Endothelial cell of umbilical vein (primary cell): ENCODE measurements around the gene SPINT3. TPM values are rescaled to one million over a fixed set of nuclear protein-coding genes. Genes with fewer than 3 reads are reported as not detected.

Experiments
- BruUV-seq: library from RNA; stranded (reverse); fragments of 400-500 nt; replicated peaks from 2 replicates; lab custom pipeline; 2021; lab: Mats Ljungman, UMichigan
- CTCF ChIA-PET: fragments of 300-600, 350-600 bp; sonication (Branson Sonifier 250); formaldehyde crosslinking; loops from one replicate; lab custom pipeline; 2021; ENCODE audit warnings: antibody characterized with exemption, inconsistent platforms; lab: Charles Lee
- POLR2A ChIA-PET: fragments of 300-600, 350-600 bp; sonication (Branson Sonifier 250); formaldehyde crosslinking; loops from one replicate; lab custom pipeline; 2021; ENCODE audit warnings: antibody characterized with exemption, inconsistent platforms; lab: Charles Lee
- DNase-seq: peaks from one replicate; pipeline ENCODE4 v3.0.0-alpha.2; 2011; ENCODE audit warnings: low read depth, low spot score
- FAIRE-seq: peaks from 2 replicates; lab custom pipeline; 2011; peaks lifted over from hg19 to GRCh38; lab: Jason Lieb, UNC
- H2AFZ ChIP-seq: 2 replicates; pipeline ENCODE4 v1.6.0; 2012; ENCODE audit warnings: low read depth, low read length, control low read depth, inconsistent platforms
- H3K27ac ChIP-seq: 2 replicates; pipeline ENCODE4 v1.5.1; 2011; ENCODE audit warnings: low read depth, mild to moderate bottlenecking, control low read depth, low read length, moderate library complexity; ENCODE audit not compliant: insufficient read depth
- H3K27me3 ChIP-seq, 2 experiments: 2 replicates each; pipeline versions ENCODE4 v1.6.0 to v1.6.1; 2011; ENCODE audit warnings: low read length in 2 of 2, mixed read lengths in 1 of 2; ENCODE audit not compliant: control insufficient read depth in 2 of 2, insufficient read depth in 2 of 2
- H3K36me3 ChIP-seq, 2 experiments: 2 replicates in 1 of 2; 3 replicates in 1 of 2; pipeline ENCODE4 v1.5.1; 2011; ENCODE audit warnings: low read length in 2 of 2, mild to moderate bottlenecking in 1 of 2, moderate library complexity in 1 of 2; ENCODE audit not compliant: control insufficient read depth in 2 of 2, insufficient read depth in 2 of 2; ENCODE audit errors: extremely low read depth in 1 of 2
- H3K4me1 ChIP-seq: 3 replicates; pipeline ENCODE4 v1.5.1; 2011; ENCODE audit warnings: mild to moderate bottlenecking, low read length; ENCODE audit not compliant: control insufficient read depth, insufficient read depth; ENCODE audit errors: extremely low read depth
- H3K4me2 ChIP-seq: 2 replicates; pipeline ENCODE4 v1.6.1; 2011; ENCODE audit warnings: low read length, control low read depth, mixed read lengths; ENCODE audit not compliant: insufficient read depth
- H3K4me3 ChIP-seq, 3 experiments: fragments of 200-600 bp in 1 of 3; sonication (generic), shearing (Covaris generic) in 1 of 3; replicated peaks in 1 of 3; 2 replicates each; pipeline ENCODE4 v1.5.1; 2011 to 2016; ENCODE audit warnings: control low read depth in 3 of 3, low read length in 3 of 3, mild to moderate bottlenecking in 2 of 3, inconsistent platforms in 1 of 3, low read depth in 1 of 3, moderate library complexity in 1 of 3; ENCODE audit not compliant: insufficient read depth in 1 of 3
- H3K79me2 ChIP-seq: 2 replicates; pipeline ENCODE4 v1.6.0; 2012; ENCODE audit warnings: low read length, inconsistent platforms; ENCODE audit not compliant: control insufficient read depth, insufficient read depth
- H3K9ac ChIP-seq: replicated peaks from 2 replicates; pipeline ENCODE3; 2011; ENCODE audit warnings: low read length, control low read depth; ENCODE audit not compliant: insufficient read depth; ENCODE audit errors: extremely low read depth
- H3K9me1 ChIP-seq: replicated peaks from 3 replicates; pipeline ENCODE4 v1.6.0; 2011; ENCODE audit warnings: mild to moderate bottlenecking, low read length; ENCODE audit not compliant: control insufficient read depth, insufficient read depth; ENCODE audit errors: extremely low read depth
- H3K9me3 ChIP-seq: replicated peaks from 2 replicates; pipeline ENCODE4 v1.5.1; 2012; ENCODE audit warnings: low read length, inconsistent platforms; ENCODE audit not compliant: control insufficient read depth, insufficient read depth
- H4K20me1 ChIP-seq: replicated peaks from 2 replicates; pipeline ENCODE3; 2011; ENCODE audit warnings: mild to moderate bottlenecking, low read length; ENCODE audit not compliant: control insufficient read depth, insufficient read depth; ENCODE audit errors: extremely low read depth
- CTCF ChIP-seq, 2 donors: IDR thresholded peaks; 1 replicate in 1 of 2; 2 replicates in 1 of 2; pipeline ENCODE4 v1.5.1; 2011; ENCODE audit warnings: low read length in 2 of 2, mild to moderate bottlenecking in 2 of 2, moderate library complexity in 2 of 2, control low read depth in 1 of 2, inconsistent platforms in 1 of 2, low read depth in 1 of 2; ENCODE audit not compliant: insufficient read depth in 1 of 2; ENCODE audit errors: extremely low read depth in 1 of 2
- EZH2 ChIP-seq: IDR thresholded peaks from 2 replicates; pipeline ENCODE4 v1.6.1; 2012; ENCODE audit warnings: borderline replicate concordance, low read depth, mild to moderate bottlenecking, moderate library complexity, low read length, inconsistent platforms; ENCODE audit not compliant: severe bottlenecking
- FOS ChIP-seq: IDR thresholded peaks from 2 replicates; pipeline ENCODE4 v1.6.1; 2011; ENCODE audit warnings: mild to moderate bottlenecking, low read length, moderate library complexity, borderline replicate concordance; ENCODE audit not compliant: insufficient read depth
- GATA2 ChIP-seq: IDR thresholded peaks from 2 replicates; pipeline ENCODE4 v1.7.0; 2011; ENCODE audit warnings: low read depth, mild to moderate bottlenecking, moderate library complexity, mixed read lengths, low read length; ENCODE audit not compliant: insufficient read length, insufficient read depth
- JUN ChIP-seq: IDR thresholded peaks from 2 replicates; pipeline ENCODE4 v1.6.1; 2011; ENCODE audit warnings: borderline replicate concordance, low read depth; ENCODE audit not compliant: insufficient read length, insufficient read depth
- MYC ChIP-seq: IDR thresholded peaks from one replicate; pipeline ENCODE4 v1.6.1; 2011; ENCODE audit warnings: mild to moderate bottlenecking, low read depth, low read length
- POLR2A ChIP-seq: IDR thresholded peaks from 2 replicates; pipeline ENCODE4 v1.6.1; 2012; ENCODE audit warnings: low read depth, mild to moderate bottlenecking, control low read depth, low read length
- POLR2AphosphoS5 ChIP-seq: IDR thresholded peaks from 2 replicates; pipeline ENCODE4 v1.6.1; 2012; ENCODE audit warnings: low read depth, mild to moderate bottlenecking, control low read depth, low read length, moderate library complexity; ENCODE audit not compliant: insufficient read depth
- dilution Hi-C: fragments of 300-500 bp; cut with MboI; formaldehyde crosslinking; loops from one replicate; pipeline ENCODE4 v1.15.0; 2019; ENCODE audit warnings: low sequenced_read_pairs; ENCODE audit not compliant: extremely low pct_ligation_motif_present
- intact Hi-C: fragments of 100-400 bp; cut with micrococcal nuclease; formaldehyde crosslinking; loops from one replicate; pipeline ENCODE4 v1.10.0; 2022
- polyA plus RNA-seq, 4 experiments: library from polyadenylated mRNA; depleted of rRNA in 3 of 4; stranded (reverse) in 3 of 4; unstranded in 1 of 4; fragments of >200 nt; gene quantifications; 2 replicates each; pipeline versions ENCODE4 v1.2.1 to v1.2.3, GENCODE V29; 2011 to 2012; ENCODE audit warnings: missing spikeins in 1 of 4
- total RNA-seq: library from RNA; stranded (reverse); gene quantifications from 2 replicates; pipeline ENCODE4 v1.2.3, GENCODE V29; 2021
- TF ChIP-seq, protein P1 (sequence below): IDR thresholded peaks from 2 replicates; pipeline ENCODE4 v1.6.1; 2011; ENCODE audit not compliant: insufficient read depth, insufficient read length

The SPINT3 gene
- total and polyA plus RNA-seq, 2 donors (not counting 3 experiments of a cell fraction or from before 2014, with no cell fraction given) = not detected

- no peaks in the 10 kb centered on the region for H3K9me1 ChIP-seq
Observed at GRCh38 chr20:45509091-45509490, 6.3 kb downstream of the SPINT3 start.

DNA sequence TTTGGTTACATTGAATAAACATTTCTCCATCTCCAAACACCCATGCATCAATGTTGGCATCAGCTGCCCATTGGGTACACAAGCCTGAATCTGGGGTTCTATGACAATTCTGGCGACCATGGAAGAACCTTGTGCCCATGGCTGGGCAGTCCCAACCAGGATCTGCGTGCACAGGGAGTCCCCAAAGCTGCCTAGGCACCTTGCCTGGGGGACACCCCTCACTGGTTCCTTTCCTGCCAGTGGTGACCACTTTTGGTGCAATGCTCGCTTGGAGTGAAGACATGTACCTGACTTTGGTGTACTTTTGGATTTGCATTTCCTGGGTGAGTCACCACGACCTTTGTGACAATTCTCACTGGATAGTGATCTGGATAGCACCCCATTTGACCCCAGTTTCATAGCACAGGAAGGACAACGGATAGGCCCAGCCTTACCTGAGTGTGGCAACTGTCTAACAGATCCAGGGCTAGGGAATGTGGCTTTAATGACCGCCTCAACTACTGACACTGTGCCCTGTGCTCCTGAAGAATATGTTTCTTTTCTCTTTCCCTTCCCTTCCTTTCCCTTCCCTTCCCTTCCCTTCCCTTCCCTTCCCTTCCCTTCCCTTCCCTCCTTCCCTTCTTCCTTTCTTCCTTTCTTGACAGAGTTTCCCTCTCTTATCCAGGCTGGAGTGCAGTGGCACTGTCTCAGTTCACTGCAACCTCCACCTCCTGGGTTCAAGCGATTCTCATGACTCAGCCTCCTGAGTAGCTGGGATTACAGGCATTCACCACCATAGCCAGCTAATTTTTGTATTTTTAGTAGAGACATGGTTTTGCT lies 7.1 kb downstream of the SPINT3 start:
- no peak overlapping the region for H3K27ac ChIP-seq
- no peak for DNase-seq
- no peak overlapping the region for H3K4me2 ChIP-seq
- H3K27me3 ChIP-seq = no peaks in the 10 kb centered on the region
- H2AFZ ChIP-seq = no peak overlapping the region
- no peaks in the 10 kb centered on the region for H3K9me3 ChIP-seq
- TF ChIP-seq POLR2AphosphoS5 (no peak), POLR2A (no peak), CTCF (IDR thresholded peaks at IDR 0.05; ENCODE audit: extremely low read depth in 1 of 2, insufficient read depth in 1 of 2, low read depth in 1 of 2, low read length in 2 of 2) (no peak), FOS (no peak), GATA2 (no peak), JUN (no peak), MYC (no peak), EZH2 (no peak)
- TF ChIP-seq, protein P1, sequence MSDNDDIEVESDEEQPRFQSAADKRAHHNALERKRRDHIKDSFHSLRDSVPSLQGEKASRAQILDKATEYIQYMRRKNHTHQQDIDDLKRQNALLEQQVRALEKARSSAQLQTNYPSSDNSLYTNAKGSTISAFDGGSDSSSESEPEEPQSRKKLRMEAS = no peak
- no TSS peak for BruUV-seq
- no peaks in the 10 kb centered on the region for H3K36me3 ChIP-seq
- no peak for FAIRE-seq
- H3K9ac ChIP-seq = no peak overlapping the region
- no peaks in the 10 kb centered on the region for H4K20me1 ChIP-seq
- ChIA-PET POLR2A (no interaction called here), CTCF (no interaction called here)
- no peak overlapping the region for H3K4me3 ChIP-seq
- no peaks in the 10 kb centered on the region for H3K9me1 ChIP-seq
- dilution Hi-C loops (no loop called here), intact Hi-C loops (no loop called here)
- H3K79me2 ChIP-seq = no peaks in the 10 kb centered on the region
- no peaks in the 10 kb centered on the region for H3K4me1 ChIP-seq

More at GRCh38 chr20:45509091-45509490, 6.3 kb downstream of the SPINT3 start:
- CTCF ChIA-PET = interaction anchor here (1.5 kb wide), 1 partner anchor 25 kb away, joined by 3 read pairs; no protein-coding TSS in a partner anchor
- dilution Hi-C loops (no loop called here), intact Hi-C loops (no loop called here)
- no peak overlapping the region for H3K4me2 ChIP-seq
- H3K9me3 ChIP-seq = no peaks in the 10 kb centered on the region
- H3K9ac ChIP-seq = no peak overlapping the region
- H2AFZ ChIP-seq = no peak overlapping the region
- H4K20me1 ChIP-seq = no peaks in the 10 kb centered on the region
- DNase-seq (no peak), FAIRE-seq (no peak)
- POLR2A ChIA-PET = no interaction called here
- TF ChIP-seq FOS (no peak), MYC (no peak), GATA2 (no peak)
- H3K27ac ChIP-seq = no peak overlapping the region
- no peaks in the 10 kb centered on the region for H3K4me1 ChIP-seq
- H3K27me3 ChIP-seq = no peaks in the 10 kb centered on the region
- BruUV-seq = no TSS peak
- H3K79me2 ChIP-seq = no peaks in the 10 kb centered on the region
- H3K4me3 ChIP-seq = no peak overlapping the region
- no peaks in the 10 kb centered on the region for H3K36me3 ChIP-seq
